ENCODE data around the gene ZBTB24. TPM values are rescaled to one million over a fixed set of nuclear protein-coding genes. Genes with fewer than 3 reads are reported as not detected.
A peak's percentile ranks its signal among the peaks of the same experiment; 100 is the strongest.

ZBTB24 gene
- total and polyA plus RNA-seq, 2 of the 13 experiments (the other 11 are each of a cell fraction or from before 2014, with no cell fraction given): 1.5 to 6.2 TPM

GRCh38 chr6:109440331-109441068 is 42.5 kb downstream of the ZBTB24 start, which contains the start of the genes PPIL6 and SMPD2 (continued):
- TF ChIP-seq ZXDC (CRISPR knock-in tag; IDR thresholded peaks at IDR 0.05) (peak; percentile 76; the same call in 1 of the 2 replicates), MAFG (CRISPR knock-in tag; IDR thresholded peaks at IDR 0.05) (no peak), ZNF746 (CRISPR knock-in tag; IDR thresholded peaks at IDR 0.05) (peak; percentile 19; the same call in 1 of the 2 replicates), HINFP (CRISPR knock-in tag; IDR thresholded peaks at IDR 0.05; ENCODE audit: low read depth) (0 out of 2 replicates have a peak, but pooled peaks have one; percentile 18), ZNF10 (CRISPR knock-in tag; IDR thresholded peaks at IDR 0.05; ENCODE audit: borderline replicate concordance, low read depth) (no peak), JUN (CRISPR knock-in tag; IDR thresholded peaks at IDR 0.05) (peak; percentile 63; the same call in 1 of the 2 replicates), CREB1 (IDR thresholded peaks at IDR 0.05) (no peak), CREB1 (CRISPR knock-in tag; IDR thresholded peaks at IDR 0.05) (no peak), NR2F6 (IDR thresholded peaks at IDR 0.05) (no peak), NR2F6 (CRISPR knock-in tag; IDR thresholded peaks at IDR 0.05) (no peak), NONO (IDR thresholded peaks at IDR 0.05) (no peak), NONO (CRISPR knock-in tag; conservative IDR thresholded peaks at IDR 0.05) (no peak), YEATS4 (CRISPR knock-in tag; IDR thresholded peaks at IDR 0.05; ENCODE audit: borderline replicate concordance) (peak; percentile 80), ETV6 (CRISPR knock-in tag; conservative IDR thresholded peaks at IDR 0.05) (no peak), ZSCAN29 (CRISPR knock-in tag; conservative IDR thresholded peaks at IDR 0.05) (no peak), REXO4 (CRISPR knock-in tag; IDR thresholded peaks at IDR 0.05; ENCODE audit: borderline replicate concordance) (no peak), SNAPC5 (CRISPR knock-in tag; IDR thresholded peaks at IDR 0.05; ENCODE audit: borderline replicate concordance) (no peak), TBX3 (IDR thresholded peaks at IDR 0.05; ENCODE audit: borderline replicate concordance) (no peak), TBX2 (CRISPR knock-in tag; IDR thresholded peaks at IDR 0.05; ENCODE audit: borderline replicate concordance) (peak; percentile 62; the same call in 1 of the 2 replicates), ZNF616 (CRISPR knock-in tag; IDR thresholded peaks at IDR 0.05; ENCODE audit: low read depth) (0 out of 2 replicates have a peak, but pooled peaks have one; percentile 17), ZNF382 (CRISPR knock-in tag; IDR thresholded peaks at IDR 0.05; ENCODE audit: borderline replicate concordance) (no peak), ZBTB38 (CRISPR knock-in tag; IDR thresholded peaks at IDR 0.05) (peak; percentile 53; the same call in 1 of the 2 replicates), ZBED4 (CRISPR knock-in tag; IDR thresholded peaks at IDR 0.05; ENCODE audit: borderline replicate concordance) (peak; percentile 83)
